Cardiac muscle cell (in vitro differentiated cells and primary cell): Measurements from ENCODE around the gene LDB3. TPM values are rescaled to one million over a fixed set of nuclear protein-coding genes. Genes with fewer than 3 reads are reported as not detected.
A peak's percentile ranks its signal among the peaks of the same experiment; 100 is the strongest.

ENCODE experiments used
- DNase-seq, 2 donors: peaks; one replicate each; pipeline versions ENCODE4 v3.0.0 to v3.0.0-alpha.2; 2010 to 2017; ENCODE audit warnings: low read depth in 1 of 2, low spot score in 1 of 2
- H3K27ac ChIP-seq: fragments of 200-600 bp; sonication (generic); 2 replicates; pipeline ENCODE4 v1.5.1; 2016
- H3K27me3 ChIP-seq: fragments of 200-600 bp; sonication (generic); 2 replicates; pipeline ENCODE4 v1.6.0; 2016; ENCODE audit warnings: control low read depth
- H3K36me3 ChIP-seq: fragments of 200-600 bp; sonication (generic); 2 replicates; pipeline ENCODE4 v1.5.1; 2016; ENCODE audit warnings: control low read depth
- H3K4me1 ChIP-seq: fragments of 200-600 bp; sonication (generic); 2 replicates; pipeline ENCODE4 v1.8.1; 2017; ENCODE audit warnings: low read depth, mild to moderate bottlenecking, mixed run types
- H3K4me3 ChIP-seq: fragments of 200-600 bp; sonication (generic); 2 replicates; pipeline ENCODE4 v1.5.1; 2016; ENCODE audit warnings: mild to moderate bottlenecking
- H3K9me3 ChIP-seq: fragments of 200-600 bp; sonication (generic); 2 replicates; pipeline ENCODE4 v1.5.1; 2017; ENCODE audit warnings: low read depth, mild to moderate bottlenecking, control low read depth
- CTCF ChIP-seq: IDR thresholded peaks from 2 replicates; pipeline ENCODE4 v1.5.1; 2012; ENCODE audit warnings: low read depth, mild to moderate bottlenecking, low read length
- polyA plus RNA-seq: library from polyadenylated mRNA; unstranded; fragments of >200 nt; fragmentation: Nextera tagmentation; extraction: Ambion mirVana; gene quantifications from 2 replicates; pipeline ENCODE4 v1.2.1, GENCODE V29; 2016
- total RNA-seq: library from RNA; depleted of rRNA; stranded (reverse); fragments of >200 nt; gene quantifications from 2 replicates; pipeline ENCODE4 v1.2.3, GENCODE V29; 2016

Gene LDB3
- total and polyA plus RNA-seq, 2 experiments from 2014 or later, result 213 to 317 TPM

DNA sequence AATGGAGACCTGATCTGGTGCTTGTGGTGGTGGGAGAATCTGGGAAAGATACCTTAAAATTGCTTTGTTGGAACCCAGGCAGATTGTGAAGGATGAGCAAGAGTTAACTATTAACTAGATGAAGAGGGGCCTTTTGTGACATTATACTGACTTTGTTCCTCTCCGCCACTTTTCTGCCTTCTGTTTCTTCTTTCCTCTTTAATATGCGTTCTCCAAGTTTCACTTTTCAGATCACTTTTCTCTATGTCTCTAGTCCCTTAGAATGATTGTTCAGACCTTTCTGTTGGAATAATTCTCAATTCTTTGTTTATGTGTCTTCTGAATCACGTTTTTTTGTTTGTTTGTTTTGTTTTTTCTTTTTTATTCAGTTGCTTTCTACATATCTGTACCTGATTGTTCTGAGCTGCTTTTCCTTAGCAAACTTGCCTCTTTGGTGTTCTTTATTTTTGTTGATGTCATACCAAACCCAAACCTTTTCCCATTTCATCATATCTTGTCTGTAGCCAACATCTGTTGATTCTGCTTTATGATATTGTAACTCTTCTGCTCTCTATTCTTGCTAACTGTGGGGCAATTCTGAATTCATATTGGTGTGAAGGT lies 90.9 kb downstream of the LDB3 start:
- peak in 1 of 2 donors; percentile 15 for DNase-seq
- Histone ChIP-seq H3K4me3 (peak overlapping the region; percentile 98), H3K27me3 (no peaks in the 10 kb centered on the region), H3K9me3 (no peaks in the 10 kb centered on the region), H3K36me3 (no peaks in the 10 kb centered on the region), H3K27ac (peak overlapping the region; percentile 100), H3K4me1 (peaks cover 26% of the 10 kb centered on the region)
- no peak for TF ChIP-seq CTCF

DNA sequence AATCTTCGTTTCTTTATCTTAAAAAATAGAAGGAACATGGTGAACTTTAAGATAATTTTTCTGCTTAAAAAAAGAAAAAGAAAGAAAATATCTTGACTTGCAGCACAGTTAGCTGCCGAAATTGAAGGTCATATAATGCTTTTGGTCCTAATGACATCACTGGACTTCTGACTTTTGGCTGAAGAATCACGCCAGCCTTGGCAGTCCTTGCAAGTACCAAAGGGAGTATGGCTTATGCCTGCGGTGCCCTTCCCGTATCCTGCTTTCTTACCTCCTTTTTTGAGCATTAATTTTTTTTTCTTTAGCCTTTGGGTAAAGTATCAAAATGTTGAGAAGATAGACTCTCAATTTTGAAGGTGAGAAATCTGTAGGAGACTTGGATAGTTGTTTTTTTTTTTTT lies 95.1 kb downstream of the LDB3 start:
- TF ChIP-seq CTCF, result no peak

GRCh38 chr10:86765548-86765947 lies 97.2 kb downstream of the LDB3 start:
- H3K9me3 ChIP-seq, result no peaks in the 10 kb centered on the region
- no peak for TF ChIP-seq CTCF
- peaks cover 33% of the 10 kb centered on the region for H3K4me1 ChIP-seq
- no peak for DNase-seq
- H3K27me3 ChIP-seq, result no peaks in the 10 kb centered on the region
- H3K27ac ChIP-seq, result no peak overlapping the region
- H3K36me3 ChIP-seq, result no peaks in the 10 kb centered on the region
- H3K4me3 ChIP-seq, result no peak overlapping the region

More for the DNA sequence above, 95.1 kb downstream of the LDB3 start:
- Histone ChIP-seq H3K4me3 (no peak overlapping the region), H3K27ac (no peak overlapping the region), H3K27me3 (no peaks in the 10 kb centered on the region), H3K36me3 (no peaks in the 10 kb centered on the region), H3K4me1 (peaks cover 23% of the 10 kb centered on the region), H3K9me3 (no peaks in the 10 kb centered on the region)
- DNase-seq, result no peak

GRCh38 chr10:86768412-86769062 lies 100.2 kb downstream of the LDB3 start:
- no peaks in the 10 kb centered on the region for H3K9me3 ChIP-seq
- no peak overlapping the region for H3K4me3 ChIP-seq
- H3K36me3 ChIP-seq, result no peaks in the 10 kb centered on the region
- H3K27ac ChIP-seq, result peak overlapping the region; percentile 34
- DNase-seq, result no peak
- no peaks in the 10 kb centered on the region for H3K27me3 ChIP-seq
- no peak for TF ChIP-seq CTCF
- H3K4me1 ChIP-seq, result peaks cover 35% of the 10 kb centered on the region

- Histone ChIP-seq H3K9me3 (no peaks in the 10 kb centered on the region), H3K4me3 (no peak overlapping the region), H3K27ac (peak overlapping the region; percentile 55), H3K4me1 (peaks cover 46% of the 10 kb centered on the region), H3K27me3 (no peaks in the 10 kb centered on the region), H3K36me3 (no peaks in the 10 kb centered on the region)
- no peak for TF ChIP-seq CTCF
- DNase-seq, result no peak
Observed at GRCh38 chr10:86769991-86770390, 101.7 kb downstream of the LDB3 start.
